Measurements from ENCODE around the gene ADCY7. TPM values are rescaled to one million over a fixed set of nuclear protein-coding genes. Genes with fewer than 3 reads are reported as not detected.

Gene ADCY7
- total and polyA plus RNA-seq, 9 of the 15 experiments (the other 6 are each of a cell fraction or from before 2014, with no cell fraction given) = 2.3 to 108 (median 28.6) TPM

GRCh38 chr16:50302472-50303005, 36.2 kb downstream of the ADCY7 start:
- no peak overlapping the region for H2AFZ ChIP-seq (ENCODE audit: low read depth, low read length)
- no TSS peak for BruUV-seq (replicated peaks)
- ATAC-seq (no peak), DNase-seq (ENCODE audit: extremely low read depth in 1 of 4, low spot score in 3 of 4) (no peak), FAIRE-seq (no peak)
- CTCF ChIA-PET (ENCODE audit: low intra/inter-chr PET ratio) = no interaction called here
- intact Hi-C loops (cut with micrococcal nuclease) (no loop called here), in situ Hi-C loops (cut with MboI) (no loop called here)
- POLR2A ChIA-PET = interaction anchor here (0.8 kb wide), 1 partner anchor 11 kb away, joined by 3 read pairs; no protein-coding TSS in a partner anchor
- peaks cover 0 to 43% of the 10 kb centered on the region in 2 experiments; a peak in 2 of 5 replicates for H3K4me1 ChIP-seq (replicated peaks in 1 of 2; ENCODE audit: control insufficient read depth in 2 of 2, insufficient read depth in 2 of 2, low read length in 2 of 2)
- H3K9ac ChIP-seq (ENCODE audit: insufficient read depth in 1 of 2, low read depth in 2 of 2, low read length in 2 of 2) = no peak overlapping the region
- H3K36me3 ChIP-seq (ENCODE audit: control insufficient read depth, insufficient read depth, low read length) = peaks cover 94% of the 10 kb centered on the region; the same call in 2 of the 3 replicates
- WGBS (ENCODE audit: insufficient coverage, low coverage, missing lambda C conversion rate) = 80% methylated on average over 14 of the region's 15 CpGs
- H4K20me1 ChIP-seq (replicated peaks; ENCODE audit: control insufficient read depth, insufficient read depth, low read length) = peaks cover 6% of the 10 kb centered on the region; the same call in 1 of the 2 replicates
- no peak overlapping the region for H3K27ac ChIP-seq (ENCODE audit: extremely low read depth, low read depth, low read length)
- no peaks in the 10 kb centered on the region for H3K9me1 ChIP-seq (ENCODE audit: control insufficient read depth, insufficient read depth, low read length)
- no peaks in the 10 kb centered on the region for H3K27me3 ChIP-seq (ENCODE audit: control insufficient read depth in 2 of 2, insufficient read depth in 2 of 2, low read length in 2 of 2)
- H3K4me3 ChIP-seq = no peak overlapping the region
- no peaks in the 10 kb centered on the region for H3K9me3 ChIP-seq (replicated peaks; ENCODE audit: control insufficient read depth, insufficient read depth, low read depth, low read length)
- H3K79me2 ChIP-seq (ENCODE audit: control insufficient read depth, insufficient read depth, low read length) = no peaks in the 10 kb centered on the region
- H3K4me2 ChIP-seq (ENCODE audit: insufficient read depth, low read length) = no peak overlapping the region
- TF ChIP-seq ZNF124 (CRISPR knock-in tag; IDR thresholded peaks at IDR 0.05) (no peak), CHD1 (IDR thresholded peaks at IDR 0.05; ENCODE audit: low read length) (no peak), KLF16 (IDR thresholded peaks at IDR 0.05) (no peak), POLR2B (IDR thresholded peaks at IDR 0.05; ENCODE audit: low read depth, partially characterized antibody) (no peak), RERE (CRISPR knock-in tag; IDR thresholded peaks at IDR 0.05; ENCODE audit: borderline replicate concordance) (no peak), MCM5 (IDR thresholded peaks at IDR 0.05; ENCODE audit: low read depth) (no peak), ZNF512 (tag; IDR thresholded peaks at IDR 0.05) (no peak), MED1 (CRISPR knock-in tag; IDR thresholded peaks at IDR 0.05; ENCODE audit: borderline replicate concordance) (no peak), SNAPC5 (CRISPR knock-in tag; IDR thresholded peaks at IDR 0.05) (no peak), ZNF263 (CRISPR knock-in tag; IDR thresholded peaks at IDR 0.05; ENCODE audit: borderline replicate concordance) (no peak), MYBL2 (IDR thresholded peaks at IDR 0.05; ENCODE audit: low read depth) (no peak), MYBL2 (CRISPR knock-in tag; IDR thresholded peaks at IDR 0.05; ENCODE audit: borderline replicate concordance) (no peak), ZNF445 (CRISPR knock-in tag; IDR thresholded peaks at IDR 0.05; ENCODE audit: low read depth) (no peak), ZNF133 (CRISPR knock-in tag; IDR thresholded peaks at IDR 0.05) (no peak)
